HepG2 (cell line): ENCODE measurements around the gene RSL1D1. TPM values are rescaled to one million over a fixed set of nuclear protein-coding genes. Genes with fewer than 3 reads are reported as not detected.

Experiments used
- ATAC-seq: fragments of 200-7000 bp; cut with Tn5 transposase; 3 replicates; pipeline ENCODE4 v1.9.1; 2020; ENCODE audit warnings: mild to moderate bottlenecking, moderate library complexity
- BruUV-seq: library from RNA; stranded (reverse); fragments of 400-500 nt; replicated peaks from 2 replicates; lab custom pipeline; 2021; lab: Mats Ljungman, UMichigan
- CTCF ChIA-PET: fragments of 300-600 bp; formaldehyde crosslinking; extraction: SDS; loops from one replicate; lab custom pipeline; 2021; ENCODE audit warnings: low total read pairs, inconsistent platforms, low intra/inter-chr PET ratio; lab: Yijun Ruan, JAX
- POLR2A ChIA-PET: fragments of 350-600 bp; sonication (Branson Sonifier 250); formaldehyde crosslinking; loops from one replicate; lab custom pipeline; 2020; ENCODE audit warnings: antibody characterized with exemption, inconsistent platforms; lab: Yijun Ruan, JAX
- DNase-seq: peaks from one replicate; pipeline ENCODE4 v3.0.0-alpha.2; 2015; ENCODE audit warnings: low spot score
- FAIRE-seq: peaks from 3 replicates; lab custom pipeline; 2011; peaks lifted over from hg19 to GRCh38; lab: Jason Lieb, UNC
- H2AFZ ChIP-seq: one replicate; pipeline ENCODE4 v1.6.1; 2011; ENCODE audit warnings: low read length, inconsistent platforms
- H3K27ac ChIP-seq: fragments of 300-600 bp; 3 replicates; pipeline ENCODE4 v1.8.0; 2011; ENCODE audit warnings: mixed run types, mild to moderate bottlenecking, mixed read lengths, low read length, inconsistent platforms; ENCODE audit not compliant: insufficient read depth; ENCODE audit errors: extremely low read length
- H3K27me3 ChIP-seq, 2 experiments: fragments of 200-600 bp in 1 of 2; 2 replicates in 1 of 2; 3 replicates in 1 of 2; pipeline versions ENCODE4 v1.6.0 to v1.8.0; 2011; ENCODE audit warnings: low read length in 2 of 2, mild to moderate bottlenecking in 2 of 2, moderate library complexity in 2 of 2, inconsistent platforms in 1 of 2; ENCODE audit not compliant: insufficient read depth in 2 of 2, control insufficient read depth in 1 of 2
- H3K36me3 ChIP-seq, 2 experiments: fragments of 200-600 bp in 1 of 2; replicated peaks in 1 of 2; 2 replicates in 1 of 2; 3 replicates in 1 of 2; pipeline versions ENCODE4 v1.5.1 to v1.8.0; 2011; ENCODE audit warnings: low read length in 2 of 2, inconsistent platforms in 1 of 2; ENCODE audit not compliant: insufficient read depth in 2 of 2, control insufficient read depth in 1 of 2
- H3K4me1 ChIP-seq: 2 replicates; pipeline ENCODE4 v1.5.1; 2012; ENCODE audit warnings: low read length, inconsistent platforms; ENCODE audit not compliant: insufficient read depth
- H3K4me2 ChIP-seq: 2 replicates; pipeline ENCODE4 v1.6.0; 2011; ENCODE audit warnings: low read depth, low read length, inconsistent platforms
- H3K4me3 ChIP-seq, 3 experiments: fragments of 200-600 bp in 1 of 3; sonication (generic), shearing (Covaris generic) in 1 of 3; replicated peaks in 1 of 3; 2 replicates each; pipeline ENCODE4 v1.5.1; 2011 to 2016; ENCODE audit warnings: low read length in 3 of 3, inconsistent platforms in 2 of 3, low read depth in 2 of 3, mild to moderate bottlenecking in 2 of 3, control low read depth in 1 of 3, mixed read lengths in 1 of 3; ENCODE audit not compliant: insufficient read depth in 1 of 3
- H3K79me2 ChIP-seq: one replicate; pipeline ENCODE4 v1.6.1; 2011; ENCODE audit warnings: low read length, inconsistent platforms; ENCODE audit not compliant: insufficient read depth
- H3K9ac ChIP-seq: 2 replicates; pipeline ENCODE4 v1.6.0; 2011; ENCODE audit warnings: mild to moderate bottlenecking, low read depth, low read length, inconsistent platforms; ENCODE audit not compliant: insufficient read depth
- H3K9me3 ChIP-seq: 2 replicates; pipeline ENCODE4 v1.5.1; 2012; ENCODE audit warnings: mild to moderate bottlenecking, low read length
- H4K20me1 ChIP-seq: 2 replicates; pipeline ENCODE4 v1.6.0; 2011; ENCODE audit warnings: inconsistent platforms, mild to moderate bottlenecking, low read length, moderate library complexity; ENCODE audit not compliant: insufficient read depth
- IRX3 ChIP-seq: sonication (generic); formaldehyde crosslinking; IDR thresholded peaks from 2 replicates; pipeline ENCODE4 v1.8.1; 2023; ENCODE audit warnings: mild to moderate bottlenecking, low read depth, missing genetic modification reagents, borderline replicate concordance
- JUNB ChIP-seq: sonication (generic); formaldehyde crosslinking; IDR thresholded peaks from 2 replicates; pipeline ENCODE4 v1.8.0; 2022; ENCODE audit warnings: missing genetic modification reagents, mild to moderate bottlenecking, borderline replicate concordance
- MED1 ChIP-seq: sonication (generic); formaldehyde crosslinking; IDR thresholded peaks from 2 replicates; pipeline ENCODE4 v1.4.0; 2020; ENCODE audit warnings: missing genetic modification reagents
- MTERF4 ChIP-seq: sonication (generic); formaldehyde crosslinking; IDR thresholded peaks from 2 replicates; pipeline ENCODE4 v1.8.0; 2023; ENCODE audit warnings: mild to moderate bottlenecking, missing genetic modification reagents
- RARA ChIP-seq: IDR thresholded peaks from 2 replicates; pipeline ENCODE4 v1.6.1; 2016; ENCODE audit warnings: missing genetic modification reagents, missing compliant biosample characterization
- REPIN1 ChIP-seq: sonication (generic); formaldehyde crosslinking; IDR thresholded peaks from 2 replicates; pipeline ENCODE4 v1.8.0; 2022; ENCODE audit warnings: missing genetic modification reagents, low read depth, mild to moderate bottlenecking, borderline replicate concordance
- RXRA ChIP-seq: sonication (generic); formaldehyde crosslinking; IDR thresholded peaks from 2 replicates; pipeline ENCODE4 v1.5.1; 2020; ENCODE audit warnings: missing genetic modification reagents
- SNAPC2 ChIP-seq: sonication (generic); formaldehyde crosslinking; IDR thresholded peaks from 2 replicates; pipeline ENCODE4 v1.8.1; 2022; ENCODE audit warnings: mild to moderate bottlenecking, missing genetic modification reagents
- ZNF329 ChIP-seq: sonication (generic); formaldehyde crosslinking; IDR thresholded peaks from 2 replicates; pipeline ENCODE4 v1.9.0; 2021; ENCODE audit warnings: low read depth, mild to moderate bottlenecking, missing genetic modification reagents
- ZNF331 ChIP-seq: sonication (generic); formaldehyde crosslinking; IDR thresholded peaks from 2 replicates; pipeline ENCODE4 v1.4.0; 2020; ENCODE audit warnings: missing genetic modification reagents
- ZNF33B ChIP-seq: sonication (generic); formaldehyde crosslinking; IDR thresholded peaks from 2 replicates; pipeline ENCODE4 v1.5.1; 2020; ENCODE audit warnings: mild to moderate bottlenecking, missing genetic modification reagents
- ZNF383 ChIP-seq: sonication (generic); formaldehyde crosslinking; IDR thresholded peaks from 2 replicates; pipeline ENCODE4 v1.4.0; 2020; ENCODE audit warnings: missing genetic modification reagents, mild to moderate bottlenecking, borderline replicate concordance
- ZNF580 ChIP-seq: IDR thresholded peaks from 2 replicates; pipeline ENCODE4 v1.6.1; 2016; ENCODE audit warnings: low read depth, borderline replicate concordance
- ZNF775 ChIP-seq: sonication (generic); formaldehyde crosslinking; IDR thresholded peaks from 2 replicates; pipeline ENCODE4 v1.4.0; 2020; ENCODE audit warnings: missing genetic modification reagents, mild to moderate bottlenecking, moderate library complexity, borderline replicate concordance
- ZNF83 ChIP-seq: sonication (generic); formaldehyde crosslinking; IDR thresholded peaks from 2 replicates; pipeline ENCODE4 v1.4.0; 2020; ENCODE audit warnings: missing genetic modification reagents, mild to moderate bottlenecking, borderline replicate concordance
- WGBS: methylation state at CpG from one replicate; pipeline ENCODE4 v1.1.6; 2017; ENCODE audit warnings: low lambda C conversion rate; 5-methylcytosine and 5-hydroxymethylcytosine counted together
- in situ Hi-C: cut with HindIII; loops from 2 replicates; pipeline ENCODE4 v1.10.0; 2017; ENCODE audit warnings: low pct_unique_long_range_greater_than_20kb; ENCODE audit not compliant: extremely low pct_ligation_motif_present
- intact Hi-C: fragments of 100-400 bp; cut with micrococcal nuclease; formaldehyde crosslinking; loops from one replicate; pipeline ENCODE4 v1.10.0; 2022; ENCODE audit not compliant: unreplicated experiment
- polyA plus RNA-seq, 8 experiments: library from polyadenylated mRNA; depleted of rRNA in 3 of 8; stranded (reverse) in 7 of 8; unstranded in 1 of 8; fragments of >200 nt; fragmentation: Illumina TruSeq in 4 of 8; extraction: Trizol in 4 of 8; gene quantifications; 2 replicates each; pipeline versions ENCODE4 v1.2.1 to v1.2.3, GENCODE V29; 2011 to 2016; ENCODE audit warnings: low read depth in 4 of 8, missing spikeins in 1 of 8, mixed read lengths in 1 of 8; ENCODE audit not compliant: insufficient read depth in 1 of 8
- total RNA-seq, 5 experiments: library from RNA; depleted of rRNA; stranded (reverse); fragments of >200 nt; fragmentation: Illumina TruSeq; extraction: Trizol; gene quantifications; 2 replicates each; pipeline ENCODE4 v1.2.3, GENCODE V29; 2016; ENCODE audit warnings: low read depth in 1 of 5
- TF ChIP-seq, protein P1 (sequence below): sonication (generic); formaldehyde crosslinking; IDR thresholded peaks from 2 replicates; pipeline ENCODE4 v1.8.1; 2022; ENCODE audit warnings: low read depth, mild to moderate bottlenecking, missing genetic modification reagents
- TF ChIP-seq, protein P2 (sequence below): sonication (generic); formaldehyde crosslinking; IDR thresholded peaks from 2 replicates; pipeline ENCODE4 v1.4.0; 2020; ENCODE audit warnings: missing genetic modification reagents, borderline replicate concordance

Gene RSL1D1
- total and polyA plus RNA-seq, 2 of the 13 experiments (the other 11 are each of a cell fraction or from before 2014, with no cell fraction given): 187 to 343 TPM

DNA sequence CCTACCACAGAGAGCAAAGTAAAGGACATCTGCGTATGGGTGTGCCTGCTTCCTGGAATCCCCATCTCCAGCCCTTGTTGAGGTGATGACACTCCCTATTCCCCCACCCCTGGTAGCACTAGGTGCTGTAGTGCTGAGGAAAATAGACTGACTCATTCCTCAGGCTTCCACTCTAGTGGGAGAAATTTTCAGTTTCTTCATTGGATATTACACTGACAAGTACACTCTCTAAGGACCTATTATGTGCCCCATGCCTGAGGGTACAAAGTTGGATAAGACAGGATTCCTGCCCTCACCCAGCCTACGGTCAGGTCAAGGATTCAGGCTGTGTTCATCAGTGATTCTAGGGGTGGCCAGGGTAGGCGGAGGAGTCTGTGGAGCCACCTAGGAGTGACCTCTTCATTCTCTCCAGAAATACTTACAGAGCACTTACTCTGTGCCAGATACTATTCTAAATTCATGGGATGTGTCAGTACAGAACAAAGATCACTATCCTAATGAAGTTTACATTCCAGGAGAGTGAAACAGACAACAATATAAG is 49.8 kb downstream of the RSL1D1 start (continued):
- TF ChIP-seq, protein P1, sequence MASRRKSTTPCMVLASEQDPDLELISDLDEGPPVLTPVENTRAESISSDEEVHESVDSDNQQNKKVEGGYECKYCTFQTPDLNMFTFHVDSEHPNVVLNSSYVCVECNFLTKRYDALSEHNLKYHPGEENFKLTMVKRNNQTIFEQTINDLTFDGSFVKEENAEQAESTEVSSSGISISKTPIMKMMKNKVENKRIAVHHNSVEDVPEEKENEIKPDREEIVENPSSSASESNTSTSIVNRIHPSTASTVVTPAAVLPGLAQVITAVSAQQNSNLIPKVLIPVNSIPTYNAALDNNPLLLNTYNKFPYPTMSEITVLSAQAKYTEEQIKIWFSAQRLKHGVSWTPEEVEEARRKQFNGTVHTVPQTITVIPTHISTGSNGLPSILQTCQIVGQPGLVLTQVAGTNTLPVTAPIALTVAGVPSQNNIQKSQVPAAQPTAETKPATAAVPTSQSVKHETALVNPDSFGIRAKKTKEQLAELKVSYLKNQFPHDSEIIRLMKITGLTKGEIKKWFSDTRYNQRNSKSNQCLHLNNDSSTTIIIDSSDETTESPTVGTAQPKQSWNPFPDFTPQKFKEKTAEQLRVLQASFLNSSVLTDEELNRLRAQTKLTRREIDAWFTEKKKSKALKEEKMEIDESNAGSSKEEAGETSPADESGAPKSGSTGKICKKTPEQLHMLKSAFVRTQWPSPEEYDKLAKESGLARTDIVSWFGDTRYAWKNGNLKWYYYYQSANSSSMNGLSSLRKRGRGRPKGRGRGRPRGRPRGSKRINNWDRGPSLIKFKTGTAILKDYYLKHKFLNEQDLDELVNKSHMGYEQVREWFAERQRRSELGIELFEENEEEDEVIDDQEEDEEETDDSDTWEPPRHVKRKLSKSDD (CRISPR knock-in tag): no peak
- TF ChIP-seq RARA (CRISPR knock-in tag) (no peak), RXRA (no peak), REPIN1 (peak; percentile 14; the same call in 1 of the 2 replicates), ZNF775 (no peak), IRX3 (CRISPR knock-in tag) (no peak), ZNF33B (CRISPR knock-in tag) (no peak), MTERF4 (CRISPR knock-in tag) (0 out of 2 replicates have a peak, but pooled peaks have one; percentile 23)

- Histone ChIP-seq H3K27me3 (no peaks in the 10 kb centered on the region; a peak in 1 of 5 replicates), H3K9me3 (no peaks in the 10 kb centered on the region), H3K27ac (no peak overlapping the region), H4K20me1 (peaks cover 6% of the 10 kb centered on the region), H3K4me1 (peaks cover 48% of the 10 kb centered on the region), H3K9ac (no peak overlapping the region), H3K36me3 (no peaks in the 10 kb centered on the region), H3K4me2 (no peak overlapping the region), H3K79me2 (peaks cover 37% of the 10 kb centered on the region), H3K4me3 (no peak overlapping the region), H2AFZ (no peak overlapping the region)
- WGBS: 91% methylated on average over 3 of the region's 3 CpGs
- no TSS peak for BruUV-seq
- ATAC-seq (no peak), DNase-seq (no peak), FAIRE-seq (no peak)
- ChIA-PET CTCF (no interaction called here), POLR2A (interaction anchor here (0.7 to 5.9 kb wide), 4 partner anchors 9 to 58 kb away, joined by 3 to 207 read pairs (median 94); partner anchors contain the start of gene TXNDC11)
- intact Hi-C loops: no loop called here
- in situ Hi-C loops: no loop called here
- 0 out of 2 replicates have a peak, but pooled peaks have one; percentile 2 for TF ChIP-seq JUNB (CRISPR knock-in tag)
- 0 out of 2 replicates have a peak, but pooled peaks have one; percentile 34 for TF ChIP-seq ZNF329
- 0 out of 2 replicates have a peak, but pooled peaks have one; percentile 27 for TF ChIP-seq SNAPC2 (CRISPR knock-in tag)
- no peak for TF ChIP-seq ZNF83
- 0 out of 2 replicates have a peak, but pooled peaks have one; percentile 8 for TF ChIP-seq ZNF331 (CRISPR knock-in tag)
- TF ChIP-seq ZNF580 (CRISPR knock-in tag): 0 out of 2 replicates have a peak, but pooled peaks have one; percentile 8
- no peak for TF ChIP-seq ZNF383
- TF ChIP-seq MED1 (CRISPR knock-in tag): 0 out of 2 replicates have a peak, but pooled peaks have one; percentile 2
- TF ChIP-seq, protein P2, sequence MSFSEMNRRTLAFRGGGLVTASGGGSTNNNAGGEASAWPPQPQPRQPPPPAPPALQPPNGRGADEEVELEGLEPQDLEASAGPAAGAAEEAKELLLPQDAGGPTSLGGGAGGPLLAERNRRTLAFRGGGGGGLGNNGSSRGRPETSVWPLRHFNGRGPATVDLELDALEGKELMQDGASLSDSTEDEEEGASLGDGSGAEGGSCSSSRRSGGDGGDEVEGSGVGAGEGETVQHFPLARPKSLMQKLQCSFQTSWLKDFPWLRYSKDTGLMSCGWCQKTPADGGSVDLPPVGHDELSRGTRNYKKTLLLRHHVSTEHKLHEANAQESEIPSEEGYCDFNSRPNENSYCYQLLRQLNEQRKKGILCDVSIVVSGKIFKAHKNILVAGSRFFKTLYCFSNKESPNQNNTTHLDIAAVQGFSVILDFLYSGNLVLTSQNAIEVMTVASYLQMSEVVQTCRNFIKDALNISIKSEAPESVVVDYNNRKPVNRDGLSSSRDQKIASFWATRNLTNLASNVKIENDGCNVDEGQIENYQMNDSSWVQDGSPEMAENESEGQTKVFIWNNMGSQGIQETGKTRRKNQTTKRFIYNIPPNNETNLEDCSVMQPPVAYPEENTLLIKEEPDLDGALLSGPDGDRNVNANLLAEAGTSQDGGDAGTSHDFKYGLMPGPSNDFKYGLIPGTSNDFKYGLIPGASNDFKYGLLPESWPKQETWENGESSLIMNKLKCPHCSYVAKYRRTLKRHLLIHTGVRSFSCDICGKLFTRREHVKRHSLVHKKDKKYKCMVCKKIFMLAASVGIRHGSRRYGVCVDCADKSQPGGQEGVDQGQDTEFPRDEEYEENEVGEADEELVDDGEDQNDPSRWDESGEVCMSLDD (CRISPR knock-in tag): no peak
Observed at GRCh38 chr16:11800382-11800718, 51.0 kb downstream of the RSL1D1 start.
